ENCODE measurements around the gene UBL5.
"Not testable (repeated sequence)": the region's sequence is repeated elsewhere in the genome, so short reads cannot be mapped to it uniquely, and the experiment has no call there.

UBL5 gene

DNA sequence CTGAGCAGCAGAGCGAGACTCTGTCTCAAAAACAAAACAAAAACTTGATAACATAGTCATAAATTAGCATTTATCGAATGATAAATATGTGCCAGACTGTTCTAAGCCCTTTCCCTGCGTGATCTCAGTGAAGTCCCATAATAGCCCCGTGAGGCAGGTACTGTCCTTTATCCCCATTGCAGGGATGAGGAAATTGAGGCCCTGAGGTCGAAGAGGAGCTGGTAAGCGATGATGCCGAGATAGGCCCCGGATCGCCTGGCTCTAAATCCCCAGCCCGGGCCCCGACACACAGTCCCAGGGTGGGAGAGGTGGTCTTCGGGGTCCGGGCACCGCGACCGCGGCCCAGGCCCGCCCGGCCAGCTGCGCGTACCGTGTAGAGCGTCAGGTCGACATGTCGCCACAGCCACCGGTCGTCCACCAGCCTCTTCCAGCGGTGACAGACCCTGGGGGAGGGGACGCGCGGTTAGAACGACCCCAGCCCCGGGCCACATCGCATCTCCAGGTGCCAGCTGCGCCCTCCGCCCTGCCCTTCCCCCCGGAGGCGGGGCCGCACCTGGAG, 9.5 kb upstream of the UBL5 start:
- DNase-seq = no peak

DNA sequence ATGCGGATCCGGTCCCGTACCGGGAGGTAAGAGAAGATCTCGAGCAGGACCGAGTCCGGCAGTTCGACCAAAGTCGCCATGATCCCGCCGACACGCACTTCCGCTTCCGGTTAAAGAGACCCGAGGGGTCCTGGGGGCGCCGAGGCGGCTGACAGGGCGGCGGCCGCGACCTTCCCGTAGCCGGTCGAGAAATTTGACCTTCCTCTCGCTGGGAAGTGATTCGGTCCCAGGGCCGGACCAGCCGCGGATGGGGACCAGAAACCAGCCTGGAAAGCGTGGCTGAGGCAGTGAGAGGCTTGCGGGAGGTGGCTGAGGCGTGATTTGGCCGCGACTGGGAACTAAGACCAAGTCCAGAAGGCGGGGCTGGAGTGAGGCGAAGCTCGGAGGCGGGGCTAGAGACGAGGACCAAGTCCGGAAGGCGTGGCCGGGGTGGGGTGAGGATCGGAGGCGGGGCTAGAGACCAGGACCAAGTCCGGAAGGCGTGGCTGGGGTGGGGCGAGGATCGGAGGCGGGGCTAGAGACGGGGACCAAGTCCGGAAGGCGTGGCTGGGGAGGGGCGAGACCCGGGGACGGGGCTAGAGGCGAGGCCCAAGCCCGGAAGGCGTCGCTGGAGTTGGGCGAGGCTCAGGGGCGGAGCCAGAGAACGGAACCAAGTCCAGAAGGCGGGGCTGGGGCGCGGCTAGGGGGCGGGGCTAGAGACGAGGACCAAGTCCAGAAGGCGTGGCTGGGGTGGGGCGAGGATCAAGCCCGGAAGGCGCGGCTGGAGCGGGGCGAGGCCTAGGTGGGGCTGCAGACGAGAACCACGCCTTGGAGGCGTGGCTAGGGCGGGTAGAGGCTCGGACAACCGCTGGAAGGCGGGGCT, 8.8 kb upstream of the UBL5 start, which contains the start of gene FBXL12:
Gene FBXL12 (minus strand): TSS at position 346 of the 862 bp plus-strand sequence. CDS start 266 bp downstream, at position 80.
- peak; percentile 100 for DNase-seq

DNA sequence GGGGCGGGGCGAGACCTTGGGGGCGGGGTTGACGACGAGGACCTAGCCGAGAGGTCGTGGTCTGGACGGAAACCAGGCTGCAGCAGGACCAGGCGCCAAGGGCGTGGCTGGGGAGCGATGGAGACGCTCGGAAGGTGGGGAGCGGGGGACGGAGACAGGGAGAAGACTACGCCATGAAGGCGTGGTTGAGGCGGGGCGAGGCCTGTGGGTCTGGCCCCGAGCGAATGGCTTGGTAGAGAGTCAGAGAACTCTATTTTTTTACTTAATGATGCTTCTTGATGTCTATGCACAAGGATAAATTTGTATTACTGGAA, 8.2 kb upstream of the UBL5 start:
- no peak for DNase-seq

DNA sequence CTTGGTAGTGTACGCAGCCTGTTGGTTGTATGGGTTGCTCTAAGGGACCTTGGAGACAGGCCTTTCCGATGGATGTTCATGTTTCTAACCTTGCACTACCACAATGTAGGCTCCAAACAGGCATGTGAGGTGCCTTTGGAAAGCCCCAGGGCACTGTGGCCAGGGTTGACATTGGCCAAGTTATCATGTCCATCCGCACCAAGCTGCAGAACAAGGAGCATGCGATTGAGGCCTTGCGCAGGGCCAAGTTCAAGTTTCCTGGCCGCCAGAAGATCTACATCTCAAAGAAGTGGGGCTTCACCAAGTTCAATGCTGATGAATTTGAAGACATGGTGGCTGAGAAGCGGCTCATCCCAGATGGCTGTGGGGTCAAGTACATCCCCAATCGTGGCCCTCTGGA, 7.7 kb upstream of the UBL5 start:
- DNase-seq = not testable (repeated sequence)

DNA sequence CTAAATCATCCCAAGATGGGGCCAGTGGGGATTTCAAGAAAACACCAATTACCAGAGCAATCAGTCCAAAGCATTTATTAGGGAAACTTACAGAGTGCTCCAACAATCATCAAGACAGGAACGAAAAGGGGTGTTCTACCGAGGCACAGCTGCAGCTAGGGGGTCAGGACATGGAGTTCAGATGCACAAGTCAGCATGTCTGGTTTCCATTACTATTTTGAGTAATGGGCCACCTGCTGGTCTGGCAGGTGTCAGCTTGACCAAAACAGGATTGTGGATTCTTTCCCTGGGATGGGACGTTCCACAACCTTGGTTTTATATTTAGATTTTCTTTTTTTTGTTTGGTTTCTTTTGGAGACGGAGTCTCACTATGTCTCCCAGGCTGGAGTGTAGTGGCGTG, 3.9 kb upstream of the UBL5 start:
- no peak for DNase-seq

DNA sequence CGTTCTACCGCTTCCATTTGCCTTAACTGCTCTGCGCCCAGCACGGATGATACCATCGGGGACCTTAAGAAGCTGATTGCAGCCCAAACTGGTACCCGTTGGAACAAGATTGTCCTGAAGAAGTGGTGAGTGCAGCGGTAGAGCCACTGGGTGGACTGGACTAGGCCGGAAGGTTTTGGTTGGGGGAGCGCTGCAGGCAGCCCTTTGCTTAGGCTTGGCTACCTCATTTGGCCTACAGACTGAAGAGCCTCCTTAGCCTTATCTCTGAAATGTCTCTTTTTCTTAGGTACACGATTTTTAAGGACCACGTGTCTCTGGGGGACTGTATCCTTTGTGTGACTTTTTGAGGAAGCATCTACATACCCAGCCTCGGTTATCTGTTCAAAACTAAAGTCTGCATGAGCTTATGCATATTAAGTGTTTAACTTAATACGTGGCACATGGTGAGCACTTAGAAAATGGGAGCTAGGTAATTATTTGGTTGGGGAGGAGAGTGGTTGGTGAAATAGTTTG, 889 bp downstream of the UBL5 start:
- no peak for DNase-seq

DNA sequence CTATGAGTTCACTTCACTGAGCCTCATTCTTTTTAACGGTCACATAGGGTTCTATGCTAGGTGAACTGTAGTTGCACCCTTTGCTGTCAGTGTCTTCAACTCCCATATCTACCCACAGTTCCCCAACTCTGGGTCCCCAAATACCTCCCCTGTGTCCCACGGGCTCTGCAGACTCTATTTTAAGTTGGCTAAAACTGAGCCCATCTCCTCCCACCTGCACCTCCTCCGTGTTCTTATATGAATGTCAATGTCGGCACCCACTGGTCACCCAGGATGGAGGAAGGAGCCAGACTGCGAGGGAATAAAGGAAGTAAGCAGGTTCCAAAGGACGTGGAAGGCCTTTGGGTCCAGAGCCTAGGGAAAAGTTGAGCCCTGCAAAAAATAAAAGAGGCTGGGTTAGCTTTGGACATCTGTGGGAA, 6.6 kb downstream of the UBL5 start:
- DNase-seq = no peak

DNA sequence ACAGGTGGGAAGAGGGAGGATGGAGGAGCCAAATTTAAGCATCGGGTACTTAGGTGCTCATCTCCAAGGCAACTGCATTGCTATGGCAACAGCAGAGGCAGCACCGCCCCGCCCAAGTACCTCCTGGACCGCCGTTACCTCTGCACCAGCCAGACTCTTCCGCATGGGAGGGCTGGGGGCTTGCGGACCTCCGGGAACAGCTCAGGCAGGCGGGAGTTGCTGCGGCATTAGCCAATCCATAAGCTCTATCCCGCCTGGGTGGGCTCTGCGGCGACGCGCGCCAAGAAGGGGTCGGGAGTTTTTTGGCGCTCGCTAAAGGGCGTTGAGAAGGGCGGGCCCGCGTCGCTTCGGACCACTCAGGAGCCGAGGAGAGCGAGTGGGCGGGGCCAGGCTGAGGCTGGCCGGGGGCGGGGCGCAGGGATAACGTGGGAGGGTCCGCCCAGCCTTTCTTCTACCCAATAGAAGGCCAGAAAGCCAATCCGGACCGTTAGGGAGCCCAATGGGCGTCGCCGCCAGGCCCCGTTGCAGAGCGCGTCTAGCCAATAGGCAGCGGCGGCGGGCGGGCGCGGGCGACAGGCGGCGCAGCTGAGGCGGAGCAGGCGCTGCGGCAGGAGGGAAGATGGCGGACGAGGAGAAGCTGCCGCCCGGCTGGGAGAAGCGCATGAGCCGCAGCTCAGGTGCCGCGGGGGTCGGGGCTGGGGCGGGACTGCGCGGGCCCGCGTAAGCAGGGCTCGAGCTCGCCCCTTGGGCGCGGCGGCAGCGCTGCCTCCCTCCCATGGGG, 7.2 kb downstream of the UBL5 start, which contains the start of gene PIN1:
Gene PIN1 (plus strand): TSS at position 593 of the 781 bp plus-strand sequence. CDS start 27 bp downstream, at position 620.
- peak; percentile 99 for DNase-seq

DNA sequence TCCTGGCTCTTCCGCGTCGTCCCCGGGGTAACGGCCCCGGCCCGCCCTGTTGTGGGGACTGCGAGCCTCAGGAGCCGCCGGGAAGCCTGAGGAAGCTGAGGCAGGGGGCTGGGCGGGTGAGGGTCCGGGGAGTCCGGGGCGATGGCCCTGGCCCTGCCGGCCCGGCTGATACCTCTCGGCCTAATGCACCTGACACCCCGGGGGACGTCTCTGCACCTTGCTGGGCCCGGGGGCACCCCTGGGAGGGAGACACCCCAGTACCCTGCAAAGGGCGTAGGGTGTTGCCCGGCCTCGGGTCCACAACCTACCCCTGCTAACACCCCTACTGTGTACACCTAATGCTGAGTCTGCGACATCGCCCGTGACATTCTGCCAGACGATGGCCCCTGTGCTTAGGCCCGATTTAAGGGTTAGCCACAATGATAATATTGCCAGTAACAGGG, 7.8 kb downstream of the UBL5 start:
- no peak for DNase-seq

DNA sequence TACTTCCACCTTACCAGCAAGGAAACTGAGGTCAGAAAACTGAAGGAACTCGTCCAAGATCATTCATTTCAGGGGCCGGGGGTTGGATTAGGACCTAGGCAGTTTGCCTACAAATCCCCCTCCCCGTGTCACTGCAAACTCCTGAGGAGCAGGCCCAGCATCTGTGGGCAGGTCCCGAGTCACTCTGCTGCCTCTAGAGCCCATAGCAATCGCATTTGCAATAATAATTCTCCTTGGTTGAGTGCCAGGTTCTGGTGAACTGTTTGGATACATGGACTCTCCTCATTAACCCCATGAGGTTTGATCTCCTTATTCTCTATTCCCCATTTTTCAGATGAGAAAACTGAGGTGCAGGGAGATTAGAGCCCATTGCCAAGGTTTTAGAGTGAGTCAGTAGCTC, 8.3 kb downstream of the UBL5 start:
- no peak for DNase-seq

DNA sequence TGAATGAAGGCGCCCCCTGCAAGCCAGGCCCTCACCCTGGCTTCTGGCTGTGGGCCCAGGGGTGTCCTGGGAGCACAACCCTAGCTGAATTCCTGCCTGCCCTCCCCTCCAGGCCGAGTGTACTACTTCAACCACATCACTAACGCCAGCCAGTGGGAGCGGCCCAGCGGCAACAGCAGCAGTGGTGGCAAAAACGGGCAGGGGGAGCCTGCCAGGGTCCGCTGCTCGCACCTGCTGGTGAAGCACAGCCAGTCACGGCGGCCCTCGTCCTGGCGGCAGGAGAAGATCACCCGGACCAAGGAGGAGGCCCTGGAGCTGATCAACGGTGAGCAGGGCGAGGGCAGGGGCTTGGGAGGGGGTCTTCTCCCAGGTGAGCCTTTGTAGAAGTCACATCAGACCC, 10.6 kb downstream of the UBL5 start:
- no peak for DNase-seq

DNA sequence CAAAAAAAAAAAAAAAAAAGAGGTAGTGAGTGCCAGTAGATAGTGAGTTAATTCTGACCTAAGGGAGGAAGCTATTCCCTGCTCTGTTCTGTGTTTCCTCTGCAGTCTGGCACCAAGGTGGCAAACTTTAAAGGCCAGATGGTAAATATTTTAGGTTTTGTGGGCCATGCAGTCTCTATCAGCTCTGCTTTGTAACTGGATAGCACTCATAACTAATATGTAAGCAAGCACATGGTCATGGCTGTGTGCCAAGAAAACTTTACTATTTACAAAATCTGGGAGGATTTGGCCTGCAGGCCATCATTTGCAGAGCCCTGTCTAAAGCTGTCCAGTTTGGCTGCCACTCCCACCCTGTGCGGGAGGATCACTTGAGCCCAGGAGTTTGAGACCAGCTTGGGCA, 11.7 kb downstream of the UBL5 start:
- no peak for DNase-seq

DNA sequence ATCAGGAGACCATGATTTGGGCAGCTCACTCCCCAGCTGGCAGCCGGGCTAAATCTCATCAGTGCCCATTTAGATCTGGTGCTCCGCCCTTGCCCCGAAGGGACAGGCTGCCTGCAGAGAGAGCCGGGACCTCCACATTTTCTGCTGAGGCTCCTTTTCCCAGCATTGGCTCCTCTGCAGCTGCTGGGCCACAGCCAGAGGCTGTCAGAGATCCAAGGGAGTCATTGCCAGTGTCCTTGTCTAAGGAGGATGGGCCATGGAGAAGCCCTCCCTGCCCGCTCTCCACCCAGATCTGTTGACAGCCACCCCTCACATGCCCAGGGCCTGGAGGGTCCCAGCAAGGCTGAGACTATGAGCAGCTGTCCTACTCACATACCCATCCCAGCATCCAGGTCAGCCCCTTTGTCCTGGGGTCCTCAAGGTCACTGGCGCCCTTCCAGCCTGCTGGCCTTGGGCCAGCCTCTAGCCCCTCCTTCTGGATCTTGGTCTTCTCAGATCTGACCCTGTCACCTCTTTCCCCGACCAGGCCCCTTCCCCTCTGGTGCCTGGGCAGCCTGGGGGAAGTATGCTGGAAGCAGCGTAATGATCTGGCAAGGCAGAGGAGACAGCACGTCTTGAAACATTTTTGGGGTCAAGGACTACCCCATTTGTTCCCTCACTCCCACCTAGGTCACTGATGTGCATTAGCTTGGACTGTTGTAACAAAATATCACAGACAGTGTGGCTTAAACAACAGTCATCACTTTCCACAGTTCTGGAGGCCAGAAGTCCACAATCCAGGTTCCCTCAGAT, 15.3 kb downstream of the UBL5 start:
- DNase-seq = no peak

DNA sequence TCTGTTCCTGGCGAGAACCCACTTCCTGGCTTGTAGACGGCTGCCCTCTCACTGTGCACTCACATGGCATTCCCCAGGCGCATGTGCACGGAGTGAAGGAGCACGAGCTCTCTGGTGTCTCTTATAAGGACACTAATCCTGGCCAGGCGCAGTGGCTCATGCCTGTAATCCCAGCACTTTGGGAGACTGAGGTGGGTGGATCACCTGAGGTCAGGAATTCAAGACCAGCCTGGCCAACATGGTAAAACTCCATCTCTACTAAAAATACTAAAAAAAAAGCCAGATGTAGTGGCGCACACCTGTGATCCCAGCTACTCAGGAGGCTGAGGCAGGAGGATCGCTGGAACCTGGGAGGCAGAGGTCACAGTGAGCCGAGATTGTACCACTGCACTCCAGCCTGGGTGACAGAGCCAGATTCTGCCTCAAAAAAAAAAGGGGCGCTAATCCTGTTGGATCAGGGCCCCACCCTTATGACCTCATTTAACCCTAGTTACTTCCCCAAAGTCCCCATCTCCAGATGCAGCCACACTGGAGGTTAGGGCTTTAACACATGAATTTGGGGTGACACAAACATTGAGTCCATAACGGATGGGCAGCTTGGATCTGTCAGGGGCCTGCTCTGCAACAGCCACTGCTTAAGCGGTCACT, 16.0 kb downstream of the UBL5 start:
- DNase-seq = not testable (repeated sequence)

DNA sequence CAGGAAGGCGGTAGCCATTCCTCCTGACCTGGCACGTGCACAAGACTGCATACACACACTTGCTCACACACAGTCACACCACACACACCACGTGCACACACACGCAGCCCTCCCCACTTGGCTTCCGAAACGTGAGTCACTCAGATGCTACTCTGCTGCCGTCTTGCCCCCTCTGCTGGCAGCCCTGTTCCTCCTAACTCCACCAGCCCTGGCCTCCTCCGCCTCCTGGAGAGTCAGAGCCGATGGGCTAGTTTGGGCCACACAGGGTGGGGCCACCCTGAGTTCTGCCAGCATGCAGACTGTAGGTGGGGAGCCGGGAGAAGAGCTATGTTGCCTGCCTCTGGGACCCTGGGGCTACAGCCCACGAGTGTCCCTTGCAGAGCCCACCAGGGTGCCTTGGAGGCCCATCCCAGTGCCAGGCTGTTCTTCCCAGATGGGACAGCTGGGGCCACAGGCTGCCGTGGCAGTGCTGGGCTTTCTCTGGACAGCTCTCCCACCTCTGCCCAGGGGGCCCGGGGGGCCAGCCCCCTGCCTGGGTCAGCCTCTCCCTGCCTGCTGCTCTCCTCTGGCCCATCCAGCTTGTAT, 19.5 kb downstream of the UBL5 start:
- DNase-seq = peak; percentile 31

DNA sequence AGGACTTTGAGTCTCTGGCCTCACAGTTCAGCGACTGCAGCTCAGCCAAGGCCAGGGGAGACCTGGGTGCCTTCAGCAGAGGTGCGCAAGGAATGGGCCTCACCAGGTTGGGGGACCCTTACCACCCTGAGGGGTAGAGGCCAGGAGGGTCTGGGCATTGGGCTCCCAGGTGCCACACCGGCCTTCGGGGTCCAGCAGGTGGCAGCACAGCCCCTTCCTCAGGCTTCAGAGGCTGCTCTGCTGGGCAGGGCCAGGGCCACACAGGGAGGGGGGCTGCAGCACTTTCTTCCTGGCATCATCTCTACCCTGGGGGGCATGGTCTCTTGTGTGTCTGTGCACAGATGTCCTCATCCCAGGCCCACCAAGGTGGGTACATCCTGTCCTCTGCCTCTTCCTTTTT, 20.3 kb downstream of the UBL5 start:
- peak; percentile 34 for DNase-seq

DNA sequence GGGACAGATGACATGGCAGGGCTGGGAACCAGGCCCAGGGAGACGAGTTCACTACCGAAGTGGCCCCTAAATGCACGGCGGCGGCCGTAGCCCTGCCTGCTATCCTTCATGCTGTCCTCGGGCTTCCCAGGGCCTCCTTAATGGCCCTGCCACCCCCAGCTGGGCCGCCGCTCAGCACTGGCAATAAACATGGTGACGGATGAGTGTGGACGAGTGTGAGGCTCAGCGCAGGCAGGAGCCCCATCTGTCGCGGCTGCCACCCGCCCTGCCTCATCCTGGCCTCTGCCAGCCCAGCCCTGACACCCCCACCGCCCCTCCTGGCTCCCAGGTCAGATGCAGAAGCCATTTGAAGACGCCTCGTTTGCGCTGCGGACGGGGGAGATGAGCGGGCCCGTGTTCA, 21.0 kb downstream of the UBL5 start:
- DNase-seq = no peak

DNA sequence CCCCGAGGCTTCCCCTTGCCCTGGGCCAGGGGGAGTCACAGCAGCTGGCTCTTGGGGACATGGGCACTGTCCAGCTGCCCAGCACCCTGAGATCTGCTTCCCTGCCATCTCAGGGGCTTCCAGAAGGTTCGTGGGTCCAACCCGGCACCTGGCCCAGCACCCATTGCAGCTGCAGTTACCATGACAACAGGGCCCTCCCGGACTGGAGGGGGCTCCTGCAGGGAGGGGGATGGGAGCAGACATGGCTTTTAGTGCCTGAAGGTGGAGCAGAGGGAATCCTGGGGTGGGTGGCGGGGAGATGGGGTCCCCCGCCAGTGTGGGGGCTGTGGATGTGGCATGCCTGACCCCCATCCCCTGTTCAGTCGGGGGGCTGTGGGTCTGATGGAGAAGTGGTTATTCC, 22.1 kb downstream of the UBL5 start:
- DNase-seq = no peak

DNA sequence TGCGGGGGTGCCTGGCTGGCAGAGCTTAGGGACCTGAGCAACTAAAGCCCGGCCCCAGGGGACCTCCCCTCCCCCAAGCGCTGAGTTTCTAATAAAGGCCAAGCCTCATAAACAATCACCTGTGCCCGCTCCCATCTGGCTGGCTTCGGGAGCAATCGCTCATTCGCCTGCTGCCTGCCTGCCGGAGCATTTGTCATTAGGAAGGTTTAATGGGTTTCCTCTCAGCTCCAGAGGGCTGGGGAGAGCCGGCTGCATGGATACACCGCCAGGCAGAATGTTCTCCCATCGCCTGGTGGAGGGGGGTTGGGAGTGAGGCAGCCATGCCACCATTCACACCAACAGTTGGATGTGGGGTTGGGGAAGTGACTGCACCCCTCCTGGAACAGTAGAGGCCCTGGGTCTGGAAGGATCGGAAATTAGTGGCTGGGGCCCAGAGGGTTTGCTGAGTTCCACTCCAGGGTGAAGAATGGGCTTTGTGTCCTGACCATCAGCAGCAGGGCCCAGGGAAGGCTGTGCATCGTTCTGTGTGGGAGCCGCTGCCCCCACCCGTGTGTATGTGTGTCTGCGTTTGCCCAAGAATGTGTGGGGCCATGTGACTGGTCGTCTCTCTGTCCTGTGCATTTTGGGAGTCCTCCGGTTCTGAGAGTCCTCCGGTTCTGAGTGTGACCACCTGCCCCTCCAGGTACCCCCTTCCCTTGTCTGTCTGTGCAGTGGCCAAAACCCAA, 22.7 kb downstream of the UBL5 start:
- no peak for DNase-seq

DNA sequence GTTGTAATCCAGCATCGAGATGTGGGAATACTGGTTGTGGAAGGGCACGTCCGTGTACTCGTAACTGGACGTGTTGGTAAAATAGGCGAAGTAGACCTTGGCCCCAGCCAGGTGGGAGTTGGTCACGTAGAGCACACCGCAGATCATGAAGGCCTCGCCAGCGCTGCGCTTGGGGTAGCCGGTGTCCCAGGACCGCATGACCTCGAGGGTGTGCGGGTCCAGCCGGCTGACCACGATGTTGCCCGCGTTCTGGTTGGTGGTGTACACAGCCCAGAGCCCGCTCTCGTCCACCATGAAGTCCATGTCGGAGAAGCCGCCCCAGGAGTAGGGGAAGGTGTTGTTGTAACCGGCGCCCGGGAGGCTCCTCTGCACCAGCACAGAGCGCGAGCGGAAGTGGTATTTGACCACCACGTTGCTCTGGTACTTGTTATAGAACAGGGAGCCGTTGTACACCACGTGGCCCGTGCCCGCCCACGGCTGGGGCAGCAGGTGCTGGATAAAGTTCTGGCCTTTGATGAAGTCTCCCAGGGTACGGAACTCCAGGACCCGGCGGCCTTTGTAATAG, 26.6 kb downstream of the UBL5 start:
- no peak for DNase-seq

DNA sequence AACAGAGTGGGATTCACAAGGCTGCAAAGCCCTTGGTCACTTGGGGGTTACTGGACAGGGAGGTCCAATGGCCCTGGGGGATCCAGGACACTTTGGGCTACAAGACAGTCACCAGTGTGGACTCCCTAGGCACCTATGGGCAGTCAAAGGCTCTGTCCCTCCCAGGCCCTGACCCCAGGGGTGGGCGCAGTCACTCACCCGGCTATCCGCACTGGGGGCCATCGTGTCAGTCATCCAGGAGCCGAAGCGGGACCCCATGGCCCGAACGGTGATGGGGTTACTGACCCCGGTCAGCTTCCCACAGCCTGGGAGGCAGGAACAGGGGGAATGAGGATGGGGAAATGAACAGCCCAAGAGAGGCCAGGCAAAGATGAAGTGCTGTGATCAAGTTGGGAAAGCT, 28.9 kb downstream of the UBL5 start:
- no peak for DNase-seq
